Endothelial cell of umbilical vein (primary cell): Measurements from ENCODE around the gene GTPBP2.

Source experiments
- CTCF ChIP-seq, 2 donors: IDR thresholded peaks; 1 replicate in 1 of 2; 2 replicates in 1 of 2; pipeline ENCODE4 v1.5.1; 2011; ENCODE audit warnings: low read length in 2 of 2, mild to moderate bottlenecking in 2 of 2, moderate library complexity in 2 of 2, control low read depth in 1 of 2, inconsistent platforms in 1 of 2, low read depth in 1 of 2; ENCODE audit not compliant: insufficient read depth in 1 of 2; ENCODE audit errors: extremely low read depth in 1 of 2
- POLR2A ChIP-seq: IDR thresholded peaks from 2 replicates; pipeline ENCODE4 v1.6.1; 2012; ENCODE audit warnings: low read depth, mild to moderate bottlenecking, control low read depth, low read length

- peak; percentile 98 for TF ChIP-seq POLR2A
- TF ChIP-seq CTCF (IDR thresholded peaks at IDR 0.05; ENCODE audit: extremely low read depth in 1 of 2, insufficient read depth in 1 of 2, low read depth in 1 of 2, low read length in 2 of 2) = no peak
Observed at GRCh38 chr6:43635387-43636307, 6.6 kb upstream of the GTPBP2 start, which contains the start of gene MAD2L1BP.
